ENCODE data around the gene CYBC1.

Gene CYBC1

DNA sequence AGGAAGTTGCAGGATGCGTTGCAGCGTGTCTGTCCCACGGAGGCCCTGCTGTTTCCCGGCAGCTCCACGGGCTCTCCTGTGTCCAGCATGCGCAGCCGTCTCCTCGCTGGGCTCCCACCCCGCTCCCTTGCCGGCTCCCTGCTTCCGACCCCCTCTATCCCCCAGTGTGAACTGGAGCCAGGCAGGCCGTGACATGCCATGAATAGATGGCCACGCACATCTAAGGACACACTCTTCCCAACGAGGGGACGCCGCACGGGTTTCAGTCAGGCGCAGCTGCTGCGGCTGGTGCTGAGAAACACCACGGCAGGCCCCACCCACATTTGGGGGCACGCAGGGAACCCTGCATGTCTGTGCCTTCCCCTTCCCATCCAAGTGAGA lies 41.6 kb downstream of the CYBC1 start:
- no peak for TF ChIP-seq CTCF (IDR thresholded peaks at IDR 0.05; ENCODE audit: low read depth, low read length)
- no peak for DNase-seq (ENCODE audit: extremely low read depth, low read depth)

DNA sequence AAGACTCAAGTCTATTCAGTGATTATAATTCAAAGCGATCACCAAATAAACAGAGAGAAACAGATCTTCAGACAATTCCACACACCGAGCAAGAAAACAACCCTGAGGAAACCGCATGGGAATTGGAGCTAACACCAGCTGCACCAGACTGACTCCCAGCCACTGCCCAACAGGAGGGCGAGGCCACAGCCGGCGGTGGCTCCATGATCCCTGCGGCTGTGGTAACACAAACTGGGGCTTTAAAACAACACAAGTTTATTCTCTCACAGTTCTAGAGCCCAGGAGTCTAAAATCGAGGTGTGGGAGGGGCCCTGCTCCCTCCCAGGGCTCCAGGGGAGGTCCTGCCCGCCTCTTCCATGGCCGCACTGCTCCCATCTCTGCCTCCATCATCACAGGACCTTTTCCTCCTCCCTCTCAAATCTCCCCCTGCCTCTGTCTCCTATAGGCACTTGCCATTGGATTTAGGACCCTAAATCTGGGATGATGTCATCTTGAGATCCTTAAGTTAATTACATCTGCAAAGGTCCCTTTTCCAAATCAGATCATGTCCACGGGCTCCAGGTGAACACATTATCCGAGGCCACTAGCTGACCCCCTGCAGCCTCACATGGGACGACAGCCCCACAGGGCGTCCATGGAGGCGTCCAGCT lies 42.1 kb downstream of the CYBC1 start:
- DNase-seq (ENCODE audit: extremely low read depth, low read depth): no peak
- no peak for TF ChIP-seq CTCF (IDR thresholded peaks at IDR 0.05; ENCODE audit: low read depth, low read length)

DNA sequence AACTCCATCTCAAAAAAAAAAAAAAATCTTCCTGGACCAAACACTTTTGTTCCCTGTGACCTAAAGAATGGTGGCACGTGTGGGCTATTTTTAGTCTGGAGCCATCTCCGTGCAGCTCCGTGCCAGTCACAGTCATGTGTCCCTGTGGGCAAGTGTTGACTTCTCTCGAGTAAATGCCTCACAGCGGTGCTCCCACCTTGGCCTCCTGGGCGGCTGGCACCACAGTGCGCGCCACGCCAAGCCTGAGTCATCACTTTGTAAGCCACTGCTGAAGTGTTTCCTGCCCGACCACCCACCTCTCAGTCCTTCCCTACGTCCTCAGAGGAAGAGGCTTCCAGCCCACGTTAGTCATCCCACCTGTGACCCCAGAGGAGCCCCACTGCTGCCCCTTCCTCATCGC lies 43.3 kb downstream of the CYBC1 start:
- TF ChIP-seq CTCF (IDR thresholded peaks at IDR 0.05; ENCODE audit: low read depth, low read length): no peak
- no peak for DNase-seq (ENCODE audit: extremely low read depth, low read depth)

- TF ChIP-seq CTCF (IDR thresholded peaks at IDR 0.05; ENCODE audit: low read depth, low read length): no peak
- no peak for DNase-seq (ENCODE audit: extremely low read depth, low read depth)
Measured at GRCh38 chr17:82406131-82406671, 44.4 kb downstream of the CYBC1 start.

DNA sequence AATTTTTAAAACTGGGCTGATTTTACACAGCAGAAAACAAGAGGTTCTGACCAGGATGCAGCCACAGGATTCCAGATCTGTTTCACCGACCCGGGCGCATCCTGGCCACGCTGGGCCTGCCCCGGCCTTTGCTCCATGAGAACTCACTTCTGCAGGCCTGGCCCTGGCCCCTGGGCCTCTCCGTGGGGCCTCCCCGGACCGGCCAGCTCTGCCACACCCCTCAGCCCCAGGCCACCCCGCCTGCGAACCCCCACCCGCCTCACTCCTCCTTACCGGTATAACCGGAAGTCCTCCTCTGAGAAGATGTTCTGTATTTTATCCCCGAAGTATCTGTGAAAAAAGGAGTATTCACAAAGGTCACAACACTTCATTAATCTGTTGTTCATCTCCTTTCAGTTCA lies 45.5 kb downstream of the CYBC1 start:
- no peak for TF ChIP-seq CTCF (IDR thresholded peaks at IDR 0.05; ENCODE audit: low read depth, low read length)
- DNase-seq (ENCODE audit: extremely low read depth, low read depth): no peak

DNA sequence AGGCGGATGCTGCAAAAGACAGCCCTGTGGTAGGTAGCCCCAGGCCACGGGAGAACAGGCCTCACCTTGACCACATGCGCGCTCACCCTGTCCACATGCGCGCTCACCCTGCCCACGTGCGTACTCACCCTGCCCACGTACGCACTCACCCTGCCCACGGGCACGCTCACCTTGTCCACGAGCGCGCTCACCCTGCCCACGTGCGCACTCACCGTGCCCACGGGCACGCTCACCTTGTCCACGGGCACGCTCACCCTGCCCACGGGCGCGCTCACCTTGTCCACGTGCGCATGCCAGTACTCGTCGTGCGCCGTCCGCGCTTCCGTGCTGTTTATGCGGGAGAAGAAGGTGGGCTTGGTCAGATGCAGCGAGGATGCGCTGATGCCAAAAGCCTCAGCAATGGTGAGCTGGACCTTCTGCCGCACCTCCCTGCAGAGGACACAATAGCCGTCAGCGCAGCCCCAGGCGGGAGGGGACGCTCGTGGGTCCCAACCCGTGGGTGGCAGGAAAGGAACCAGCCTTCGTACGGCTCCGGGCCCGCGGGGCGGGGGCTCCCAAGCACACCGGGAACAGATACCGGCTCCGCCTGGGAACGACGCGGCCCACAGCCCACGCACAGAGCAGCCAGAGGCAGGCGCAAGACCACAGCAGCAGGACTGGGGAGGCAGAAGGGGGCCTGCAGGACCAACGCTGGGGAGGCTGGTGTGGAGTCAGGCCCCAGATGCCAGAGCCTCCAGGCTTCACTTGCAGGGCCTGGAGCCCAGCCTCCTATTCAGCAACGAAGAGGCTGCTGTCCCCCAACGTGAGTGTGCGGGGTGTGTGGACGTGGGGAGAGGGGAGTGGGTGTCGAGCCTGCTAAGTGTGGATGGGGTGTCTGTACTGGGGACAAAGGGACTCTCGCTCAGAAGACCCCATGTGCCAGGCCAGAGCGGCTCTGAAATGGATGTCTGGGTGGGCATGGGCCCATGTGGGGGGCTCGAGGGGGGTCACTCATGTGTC lies 46.6 kb downstream of the CYBC1 start:
- TF ChIP-seq CTCF (IDR thresholded peaks at IDR 0.05; ENCODE audit: low read depth, low read length): no peak
- no peak for DNase-seq (ENCODE audit: extremely low read depth, low read depth)

DNA sequence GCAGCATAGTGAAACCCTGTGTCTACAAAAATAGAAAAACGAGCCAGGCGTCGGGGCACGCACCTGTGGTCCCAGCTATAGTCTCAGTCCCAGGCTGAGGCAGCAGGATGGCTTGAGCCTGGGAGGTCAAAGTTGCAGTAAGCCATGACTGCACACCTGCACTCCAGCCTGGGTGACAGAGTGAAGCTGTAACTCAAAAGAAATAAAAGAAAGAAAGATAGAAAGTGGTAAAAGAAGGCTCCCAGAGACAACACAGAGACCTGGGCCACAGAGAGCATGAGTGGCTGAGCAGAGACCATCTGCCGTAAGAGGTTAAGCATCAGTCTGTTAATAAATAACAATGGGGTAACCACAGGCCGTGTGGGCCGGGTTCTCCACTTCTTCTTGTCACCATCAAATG lies 47.7 kb downstream of the CYBC1 start:
- TF ChIP-seq CTCF (IDR thresholded peaks at IDR 0.05; ENCODE audit: low read depth, low read length): no peak
- DNase-seq (ENCODE audit: extremely low read depth, low read depth): no peak

All from AG09319 (cell line).